ENCODE results near the gene LRIT2.

LRIT2 gene

GRCh38 chr10:84205049-84205852 is 20.1 kb downstream of the LRIT2 start:
- DNase-seq (ENCODE audit: low spot score), result peak; percentile 76

GRCh38 chr10:84204610-84205009 is 20.7 kb downstream of the LRIT2 start:
- no peak for DNase-seq (ENCODE audit: low spot score)

GRCh38 chr10:84204122-84204521 is 21.2 kb downstream of the LRIT2 start:
- no peak for DNase-seq (ENCODE audit: low spot score)

- DNase-seq (ENCODE audit: low spot score), result no peak
Observed at GRCh38 chr10:84202349-84202748, 23.0 kb downstream of the LRIT2 start.

DNA sequence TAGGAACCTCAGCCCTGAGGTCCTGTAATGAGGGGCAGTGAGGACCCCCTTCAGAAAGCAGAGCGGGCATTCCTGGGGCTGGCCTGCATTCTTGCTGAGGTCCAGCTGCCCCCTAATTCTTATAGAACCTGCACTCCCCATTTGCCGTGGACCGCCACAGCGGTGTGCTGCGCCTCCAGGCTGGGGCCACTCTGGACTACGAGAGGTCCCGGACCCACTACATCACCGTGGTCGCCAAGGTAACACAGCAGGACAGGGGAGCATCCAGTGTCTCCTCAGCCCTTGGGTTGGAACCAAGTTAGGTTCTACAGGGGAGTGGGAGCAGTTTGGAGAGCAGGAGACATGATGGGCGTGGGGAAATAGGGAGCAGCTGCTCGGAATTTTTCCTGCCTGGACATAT is 23.7 kb downstream of the LRIT2 start:
- DNase-seq (ENCODE audit: low spot score), result no peak

DNA sequence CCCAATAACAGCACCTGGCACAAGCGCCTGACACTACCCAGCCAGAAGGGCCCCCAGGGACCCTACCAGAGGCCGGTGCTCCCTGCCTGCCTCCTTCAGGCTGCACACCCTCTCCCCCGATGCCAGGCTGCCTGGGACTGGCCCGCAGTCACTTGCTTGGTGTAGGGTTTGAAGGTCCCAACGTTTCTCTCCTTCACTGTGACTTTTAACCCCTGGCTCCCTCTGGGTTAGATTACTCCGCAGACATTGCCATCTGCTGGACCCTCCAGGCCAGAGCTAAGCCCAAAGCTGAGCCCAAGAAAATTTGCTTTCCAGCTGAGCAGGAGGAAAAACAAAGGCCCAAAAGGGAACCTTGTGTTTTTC is 24.1 kb downstream of the LRIT2 start:
- DNase-seq (ENCODE audit: low spot score), result no peak

DNA sequence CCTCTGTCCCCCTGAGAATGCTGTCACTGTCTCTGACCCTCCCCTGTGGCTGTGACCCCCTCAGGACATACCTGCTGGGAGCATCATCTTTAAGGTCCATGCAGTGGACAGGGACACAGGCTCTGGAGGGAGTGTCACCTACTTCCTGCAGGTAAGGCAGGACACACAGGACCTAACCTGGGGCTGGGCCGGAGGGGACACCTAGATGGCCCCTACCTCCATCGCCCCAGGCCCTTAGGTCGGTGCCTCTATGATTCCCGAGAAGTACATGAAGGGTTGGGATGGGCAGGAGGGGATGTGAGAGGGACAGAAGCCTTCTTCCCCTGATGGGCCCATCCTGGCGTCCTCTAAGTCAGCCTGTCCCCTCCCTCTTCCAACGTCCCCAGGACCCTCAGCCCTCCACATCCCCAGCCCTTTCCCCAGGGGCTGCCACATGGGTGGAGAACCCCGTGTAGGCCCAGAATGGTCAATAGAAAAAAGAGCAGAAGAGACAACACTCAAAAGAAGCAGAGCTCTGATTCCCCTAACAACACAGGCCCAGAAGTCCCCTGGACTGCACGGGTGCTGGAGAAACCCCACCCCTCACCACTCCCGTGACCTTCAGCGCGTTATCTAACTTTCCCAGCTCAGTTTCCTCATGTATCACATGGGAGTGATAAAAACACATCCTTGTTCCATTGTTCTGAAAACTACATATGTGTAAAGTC is 24.7 kb downstream of the LRIT2 start:
- no peak for DNase-seq (ENCODE audit: low spot score)

DNA sequence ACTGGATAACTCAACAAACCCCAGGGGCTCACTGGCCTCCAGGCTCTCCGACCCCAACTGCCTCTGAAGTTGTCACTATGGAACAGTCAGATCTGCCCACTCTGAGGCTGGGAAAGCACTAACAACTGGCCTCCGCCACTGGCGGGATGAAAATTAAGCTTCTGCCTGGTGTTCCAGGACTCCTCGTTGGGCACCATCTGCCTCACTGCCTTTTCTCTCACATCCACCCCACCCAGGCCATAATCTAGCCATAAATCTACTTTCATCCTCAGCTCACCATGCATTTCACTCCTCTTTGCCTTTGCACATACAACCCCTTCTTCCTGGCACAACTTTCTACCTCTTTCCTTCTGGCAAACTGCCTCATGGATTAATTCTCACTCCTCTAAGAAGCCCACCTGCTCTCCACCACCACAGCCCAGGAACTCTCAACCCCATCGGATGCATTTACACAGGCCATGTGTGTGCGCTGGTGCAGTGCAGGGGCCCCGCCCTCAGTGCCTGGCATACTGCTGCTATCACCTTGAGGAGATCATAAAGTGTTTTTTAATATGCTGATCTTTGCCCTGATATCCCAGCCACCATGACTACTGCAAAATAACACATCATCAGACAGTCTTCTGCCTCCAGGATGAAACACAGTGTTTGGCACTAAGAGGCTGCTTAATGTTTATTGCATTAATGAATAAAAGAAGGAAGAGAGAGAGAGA is 27.0 kb downstream of the LRIT2 start:
- DNase-seq (ENCODE audit: low spot score), result no peak

DNA sequence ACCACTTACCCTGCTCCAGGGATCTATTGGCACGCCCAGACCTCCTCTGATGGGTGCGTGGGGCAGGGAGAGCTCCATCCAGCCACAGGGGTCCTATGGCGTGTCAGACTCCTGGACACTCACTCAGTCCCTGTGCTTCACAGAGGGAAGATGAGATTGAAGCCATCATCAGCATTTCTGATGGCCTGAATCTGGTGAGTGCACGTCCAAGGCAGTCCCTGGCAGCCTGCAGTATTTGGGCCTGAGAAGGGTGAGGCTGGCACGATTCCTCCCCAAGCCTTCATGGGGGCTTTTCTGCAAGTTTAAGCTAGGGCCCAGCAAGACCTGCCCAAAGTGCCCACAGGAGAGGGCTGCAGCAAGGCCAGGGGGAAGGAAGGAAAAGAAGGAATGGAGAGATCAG is 27.7 kb downstream of the LRIT2 start:
- DNase-seq (ENCODE audit: low spot score), result no peak

DNA sequence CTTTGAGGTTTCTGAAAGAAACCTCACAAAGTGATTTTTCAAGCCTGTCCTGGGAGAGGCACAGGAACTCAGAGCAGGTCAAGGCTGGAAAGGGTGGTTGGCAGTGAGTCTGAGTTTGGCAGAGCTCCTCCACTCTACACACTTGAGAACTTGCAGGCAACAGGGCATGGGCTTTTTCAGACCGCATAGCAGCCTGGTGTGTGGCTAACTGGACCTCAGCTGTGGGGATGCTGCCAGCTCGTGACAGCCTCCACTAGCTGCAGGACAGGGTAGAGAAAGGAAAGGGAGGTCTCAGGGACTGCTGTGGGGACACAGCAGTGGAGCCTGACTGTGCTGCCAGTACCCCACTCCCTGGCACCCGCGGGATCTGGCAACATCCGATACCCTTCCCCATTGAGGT is 28.4 kb downstream of the LRIT2 start:
- no peak for DNase-seq (ENCODE audit: low spot score)

GRCh38 chr10:84196083-84196482 is 29.3 kb downstream of the LRIT2 start:
- no peak for DNase-seq (ENCODE audit: low spot score)

GRCh38 chr10:84195044-84195830 is 30.1 kb downstream of the LRIT2 start:
- DNase-seq (ENCODE audit: low spot score), result no peak

GRCh38 chr10:84194424-84195043 is 30.8 kb downstream of the LRIT2 start, which contains the start of gene CDHR1:
Gene CDHR1, plus strand, starts transcription at chr10:84194537. Its CDS starts 224 bp downstream, at chr10:84194761.
- DNase-seq (ENCODE audit: low spot score), result peak; percentile 83

GRCh38 chr10:84193846-84194423 is 31.4 kb downstream of the LRIT2 start:
- DNase-seq (ENCODE audit: low spot score), result peak; percentile 59

DNA sequence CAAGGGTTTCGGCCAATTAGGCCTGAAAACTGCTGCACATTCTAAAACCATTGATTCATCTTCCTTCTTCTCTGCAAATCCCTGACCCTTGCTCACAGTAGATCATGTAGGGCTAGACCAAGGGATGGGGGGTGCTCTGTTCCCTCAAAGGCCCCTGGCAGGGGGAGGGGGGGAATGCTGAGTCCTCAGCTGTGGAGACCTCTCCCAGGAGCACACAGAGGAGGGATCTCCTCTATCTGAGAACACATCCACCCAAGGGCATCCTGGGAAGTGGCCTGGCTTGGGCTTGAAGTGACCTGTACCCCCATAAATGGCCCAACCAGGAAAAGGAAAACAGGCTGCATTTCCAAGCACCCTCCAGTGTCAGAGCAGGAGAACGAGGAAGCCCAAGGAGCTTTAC is 32.0 kb downstream of the LRIT2 start:
- no peak for DNase-seq (ENCODE audit: low spot score)

- DNase-seq (ENCODE audit: low spot score), result no peak
Observed at GRCh38 chr10:84191106-84191505, 34.2 kb downstream of the LRIT2 start.

DNA sequence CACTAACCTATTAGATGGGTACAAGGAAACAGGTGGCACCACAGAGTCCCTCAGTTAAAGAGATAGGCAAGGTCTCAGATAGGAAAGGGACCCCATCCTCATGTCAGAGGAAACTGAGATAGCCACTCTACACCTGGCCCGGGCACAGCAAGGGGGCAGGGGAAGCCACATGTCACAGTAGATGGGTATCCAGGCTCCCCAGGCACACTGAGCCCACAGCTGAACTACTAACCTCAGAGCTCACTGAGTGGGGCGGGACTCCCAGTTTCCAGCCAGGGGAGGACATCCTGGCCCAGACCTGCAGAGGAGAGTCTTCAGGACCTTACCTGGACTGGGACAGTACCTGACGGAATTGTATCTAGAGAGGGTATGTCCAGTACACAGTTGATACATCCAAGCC is 34.7 kb downstream of the LRIT2 start:
- no peak for DNase-seq (ENCODE audit: low spot score)

GRCh38 chr10:84188815-84189214 is 36.5 kb downstream of the LRIT2 start:
- DNase-seq (ENCODE audit: low spot score), result no peak

DNA sequence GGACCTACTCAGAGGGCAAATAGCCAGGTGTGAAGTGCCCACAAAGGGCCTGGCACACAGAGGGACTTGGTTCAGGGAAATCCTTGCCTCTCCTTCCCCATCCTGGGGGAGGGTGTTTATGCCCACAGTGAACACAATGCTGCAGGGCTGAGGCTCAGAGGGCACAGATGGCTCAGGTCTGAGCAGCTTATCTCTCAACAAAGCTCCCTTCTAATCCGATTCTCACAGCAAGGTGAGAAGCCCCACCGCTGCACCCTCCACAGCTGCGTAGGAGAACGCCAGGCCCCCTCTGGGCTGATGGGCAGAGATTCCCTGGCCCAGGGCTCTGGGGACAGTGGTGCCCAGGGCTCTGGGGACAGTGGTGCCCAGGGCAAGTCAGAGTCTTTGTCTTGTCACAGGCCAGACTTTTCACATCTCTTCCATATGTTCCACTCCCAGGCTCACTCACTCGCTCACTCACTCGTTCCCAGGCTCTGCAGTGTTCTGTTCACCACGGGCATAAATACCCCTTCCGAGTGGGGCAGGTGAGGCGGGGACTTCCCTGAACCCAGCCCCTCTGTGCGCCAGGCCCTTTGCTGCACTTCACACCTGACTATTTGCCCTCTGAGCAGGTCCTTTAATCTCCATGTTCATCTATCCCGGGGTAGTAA is 39.7 kb downstream of the LRIT2 start:
- no peak for DNase-seq (ENCODE audit: low spot score)

DNA sequence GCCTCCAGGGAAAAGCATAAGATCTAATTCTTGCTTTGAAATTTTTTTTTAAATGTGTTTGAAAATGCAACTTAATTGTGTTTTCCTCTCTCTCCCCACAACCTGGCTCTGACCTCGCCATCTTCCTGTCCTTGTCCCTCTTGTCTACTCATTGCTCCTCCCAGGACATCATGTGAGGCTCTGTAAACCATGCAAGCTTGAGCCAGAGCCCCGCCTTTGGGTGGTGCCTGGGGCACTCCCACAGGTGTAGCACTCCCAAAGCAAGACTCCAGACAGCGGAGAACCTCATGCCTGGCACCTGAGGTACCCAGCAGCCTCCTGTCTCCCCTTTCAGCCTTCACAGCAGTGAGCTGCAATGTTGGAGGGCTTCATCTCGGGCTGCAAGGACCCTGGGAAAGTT is 40.8 kb downstream of the LRIT2 start:
- no peak for DNase-seq (ENCODE audit: low spot score)

GRCh38 chr10:84181631-84182030 is 43.7 kb downstream of the LRIT2 start:
- no peak for DNase-seq (ENCODE audit: low spot score)

All from ecto neural progenitor cell (in vitro differentiated cells).